Neuronal stem cell (in vitro differentiated cells): ENCODE measurements around the gene IST1.

Experiments used
- DNase-seq: peaks from one replicate; pipeline ENCODE4 v3.0.0-alpha.2; 2013; ENCODE audit warnings: low spot score
- H2AFZ ChIP-seq: one replicate; pipeline ENCODE4 v1.6.1; 2013; ENCODE audit warnings: mild to moderate bottlenecking, low read length, inconsistent platforms
- H2AK5ac ChIP-seq: 2 replicates; pipeline ENCODE4 v1.6.1; 2013; ENCODE audit warnings: low read depth, mild to moderate bottlenecking, inconsistent platforms, low read length, moderate library complexity, mixed read lengths
- H2BK120ac ChIP-seq: 2 replicates; pipeline ENCODE4 v1.6.1; 2013; ENCODE audit warnings: low read depth, mild to moderate bottlenecking, inconsistent platforms, low read length, moderate library complexity, mixed read lengths
- H2BK12ac ChIP-seq: one replicate; pipeline ENCODE4 v1.6.1; 2013; ENCODE audit warnings: low read length, inconsistent platforms
- H2BK15ac ChIP-seq: 2 replicates; pipeline ENCODE4 v1.6.1; 2013; ENCODE audit warnings: mild to moderate bottlenecking, low read length, inconsistent platforms, mixed read lengths
- H2BK5ac ChIP-seq: one replicate; pipeline ENCODE4 v1.6.1; 2013; ENCODE audit warnings: inconsistent platforms, mild to moderate bottlenecking, low read length, moderate library complexity
- H3K14ac ChIP-seq: one replicate; pipeline ENCODE4 v1.6.1; 2013; ENCODE audit warnings: low read length, inconsistent platforms
- H3K18ac ChIP-seq: 2 replicates; pipeline ENCODE4 v1.6.1; 2013; ENCODE audit warnings: low read length, inconsistent platforms
- H3K23ac ChIP-seq: 2 replicates; pipeline ENCODE4 v1.6.1; 2013; ENCODE audit warnings: low read depth, mild to moderate bottlenecking, mixed read lengths, low read length, inconsistent platforms; ENCODE audit not compliant: poor library complexity
- H3K27ac ChIP-seq: replicated peaks from 3 replicates; pipeline ENCODE4 v1.5.1; 2013; ENCODE audit warnings: low read length, inconsistent platforms
- H3K27me3 ChIP-seq, 3 experiments: 2 replicates each; pipeline ENCODE4 v1.6.1; 2013; ENCODE audit warnings: low read length in 3 of 3, mild to moderate bottlenecking in 2 of 3, inconsistent platforms in 1 of 3, low read depth in 1 of 3, mixed read lengths in 1 of 3, moderate library complexity in 1 of 3; ENCODE audit not compliant: control insufficient read depth in 3 of 3, insufficient read depth in 3 of 3
- H3K36me3 ChIP-seq, 2 donors: replicated peaks in 1 of 2; 2 replicates each; pipeline ENCODE4 v1.6.1; 2013; ENCODE audit warnings: low read length in 2 of 2; ENCODE audit not compliant: control insufficient read depth in 2 of 2, insufficient read depth in 2 of 2
- H3K4ac ChIP-seq: 2 replicates; pipeline ENCODE4 v1.6.1; 2013; ENCODE audit warnings: inconsistent platforms, mild to moderate bottlenecking, low read length, moderate library complexity
- H3K4me1 ChIP-seq, 2 donors: 1 replicate in 1 of 2; 2 replicates in 1 of 2; pipeline ENCODE4 v1.6.1; 2013; ENCODE audit warnings: low read length in 2 of 2, low read depth in 1 of 2; ENCODE audit not compliant: control insufficient read depth in 2 of 2, insufficient read depth in 1 of 2
- H3K4me2 ChIP-seq: one replicate; pipeline ENCODE4 v1.6.1; 2013; ENCODE audit warnings: mild to moderate bottlenecking, low read length, inconsistent platforms; ENCODE audit not compliant: insufficient read depth, poor library complexity, severe bottlenecking
- H3K4me3 ChIP-seq, 2 donors: 2 replicates each; pipeline ENCODE4 v1.5.1; 2013; ENCODE audit warnings: low read length in 2 of 2, mild to moderate bottlenecking in 2 of 2, inconsistent platforms in 1 of 2, moderate library complexity in 1 of 2
- H3K79me1 ChIP-seq: one replicate; pipeline ENCODE4 v1.6.1; 2013; ENCODE audit warnings: low read depth, mild to moderate bottlenecking, inconsistent platforms, low read length, moderate library complexity
- H3K9ac ChIP-seq: one replicate; pipeline ENCODE4 v1.6.1; 2013; ENCODE audit warnings: mild to moderate bottlenecking, low read depth, low read length, inconsistent platforms; ENCODE audit not compliant: poor library complexity
- H3K9me3 ChIP-seq, 2 donors: replicated peaks in 1 of 2; 2 replicates each; pipeline versions ENCODE3 to v1.6.1; 2013; ENCODE audit warnings: low read length in 2 of 2, mild to moderate bottlenecking in 2 of 2, inconsistent platforms in 1 of 2, low read depth in 1 of 2, mixed read lengths in 1 of 2, moderate library complexity in 1 of 2; ENCODE audit not compliant: control insufficient read depth in 2 of 2, insufficient read depth in 1 of 2
- H4K8ac ChIP-seq: one replicate; pipeline ENCODE4 v1.6.1; 2013; ENCODE audit warnings: low read depth, mild to moderate bottlenecking, inconsistent platforms, low read length, moderate library complexity
- H4K91ac ChIP-seq: one replicate; pipeline ENCODE4 v1.6.1; 2013; ENCODE audit warnings: low read length, low read depth, mild to moderate bottlenecking, inconsistent platforms; ENCODE audit not compliant: poor library complexity
- WGBS, 2 donors: extraction: QIAGEN DNeasy Blood & Tissue Kit; methylation state at CpG; one replicate each; pipeline ENCODE4 v1.1.7; 2013; ENCODE audit warnings: missing lambda C conversion rate in 2 of 2, mixed read lengths in 1 of 2; ENCODE audit not compliant: insufficient read length in 2 of 2, insufficient replicate concordance in 1 of 2; ENCODE audit errors: extremely low coverage in 2 of 2; 5-methylcytosine and 5-hydroxymethylcytosine counted together

Gene IST1

DNA sequence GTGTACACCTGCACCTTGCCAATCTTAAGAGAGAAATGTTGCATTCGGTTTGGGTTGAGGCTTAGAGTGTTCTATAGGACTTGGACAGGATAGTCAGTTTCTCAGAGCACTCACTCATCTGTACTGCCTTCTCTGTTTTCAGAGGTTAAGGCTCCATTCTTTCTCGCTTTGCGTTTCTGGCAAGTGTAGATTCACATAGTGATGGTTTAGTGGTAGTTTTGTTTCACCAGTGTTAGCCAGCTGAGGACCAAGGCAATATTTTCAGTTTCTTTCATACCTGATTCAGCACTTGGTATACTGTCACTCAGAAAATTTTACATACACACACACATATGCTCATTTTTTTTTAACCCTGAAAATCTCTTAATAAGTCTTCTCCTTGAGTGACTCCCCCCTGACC, 48.2 kb upstream of the IST1 start:
- H2AK5ac ChIP-seq: no peak overlapping the region
- no peak overlapping the region for H3K4ac ChIP-seq
- no peak for DNase-seq
- no peak overlapping the region for H3K4me2 ChIP-seq
- no peak overlapping the region for H3K18ac ChIP-seq
- peaks cover 8% of the 10 kb centered on the region for H3K79me1 ChIP-seq
- no peak overlapping the region for H3K23ac ChIP-seq
- H2AFZ ChIP-seq: no peak overlapping the region
- H3K4me1 ChIP-seq: peaks cover 6 to 7% of the 10 kb centered on the region in 2 donors
- no peak overlapping the region for H2BK120ac ChIP-seq
- no peak overlapping the region for H2BK12ac ChIP-seq
- peak overlapping the region in 1 of 2 donors; percentile 67 for H3K4me3 ChIP-seq
- peaks cover 29 to 45% of the 10 kb centered on the region in 2 donors for H3K36me3 ChIP-seq
- no peak overlapping the region for H3K14ac ChIP-seq
- H3K27ac ChIP-seq: no peak overlapping the region
- no peaks in the 10 kb centered on the region for H3K9me3 ChIP-seq
- H3K27me3 ChIP-seq: no peaks in the 10 kb centered on the region
- H4K91ac ChIP-seq: no peak overlapping the region
- no peak overlapping the region for H2BK5ac ChIP-seq
- H2BK15ac ChIP-seq: no peak overlapping the region
- H4K8ac ChIP-seq: no peak overlapping the region
- no CpG with 5 or more reads among the region's 3 CpGs for WGBS, 2 donors
- H3K9ac ChIP-seq: no peak overlapping the region

DNA sequence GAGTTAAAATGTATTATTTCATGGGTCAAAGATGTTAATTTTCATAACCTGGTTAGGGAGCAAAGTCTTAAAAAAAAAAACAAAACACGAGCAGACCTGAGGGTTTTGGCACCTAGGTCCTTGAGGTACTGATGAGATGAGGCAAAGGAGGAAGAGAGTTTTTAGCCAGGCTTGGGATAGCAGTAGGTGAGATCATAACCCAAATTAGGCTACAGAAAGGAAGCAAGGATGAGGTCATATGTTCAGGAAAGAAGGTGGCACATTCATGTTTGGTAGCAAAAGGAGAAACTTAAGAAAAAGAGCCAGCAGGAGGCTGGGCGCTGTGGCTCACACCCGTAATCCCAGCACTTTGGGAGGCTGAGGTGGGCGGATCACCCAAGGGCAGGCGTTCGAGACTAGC, 46.7 kb upstream of the IST1 start:
- no peak overlapping the region for H2BK12ac ChIP-seq
- H3K9me3 ChIP-seq: no peaks in the 10 kb centered on the region
- no peak overlapping the region for H2BK120ac ChIP-seq
- H2BK5ac ChIP-seq: no peak overlapping the region
- H3K36me3 ChIP-seq: peaks cover 32 to 61% of the 10 kb centered on the region in 2 donors
- H3K4me2 ChIP-seq: no peak overlapping the region
- no peak overlapping the region for H2BK15ac ChIP-seq
- no peak overlapping the region for H3K4ac ChIP-seq
- H3K9ac ChIP-seq: no peak overlapping the region
- WGBS, 2 donors: no CpG with 5 or more reads among the region's 6 CpGs
- peaks cover 6 to 7% of the 10 kb centered on the region in 2 donors for H3K4me1 ChIP-seq
- no peak overlapping the region for H3K27ac ChIP-seq
- no peak overlapping the region for H2AFZ ChIP-seq
- H3K18ac ChIP-seq: no peak overlapping the region
- H3K23ac ChIP-seq: no peak overlapping the region
- H3K14ac ChIP-seq: no peak overlapping the region
- peaks cover 8% of the 10 kb centered on the region for H3K79me1 ChIP-seq
- no peak for DNase-seq
- no peak overlapping the region for H2AK5ac ChIP-seq
- no peaks in the 10 kb centered on the region for H3K27me3 ChIP-seq
- no peak overlapping the region for H4K91ac ChIP-seq
- H4K8ac ChIP-seq: no peak overlapping the region
- H3K4me3 ChIP-seq: no peak overlapping the region

DNA sequence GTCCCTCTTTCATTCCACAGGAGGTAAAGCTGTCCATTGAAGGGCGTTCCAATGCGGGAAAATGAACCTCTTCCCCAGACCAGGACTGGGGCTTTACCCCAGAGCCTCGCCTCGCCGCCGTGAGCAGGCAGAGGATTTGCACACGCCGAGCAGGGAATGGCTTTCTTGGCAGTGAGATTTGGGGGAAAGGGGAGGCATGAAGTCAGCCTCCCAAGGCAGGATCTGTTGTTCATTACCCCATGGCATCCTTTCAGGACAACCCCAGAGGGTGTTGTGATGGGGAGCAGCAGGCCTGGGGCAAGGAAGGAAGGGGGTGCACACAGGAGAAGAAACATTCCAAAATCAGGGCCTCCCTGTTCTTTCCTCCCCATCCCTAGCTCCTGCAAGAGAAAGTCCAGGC, 43.6 kb upstream of the IST1 start:
- Histone ChIP-seq H3K4me3 (no peak overlapping the region), H2BK120ac (no peak overlapping the region), H3K36me3 (peaks cover 32 to 92% of the 10 kb centered on the region in 2 donors), H3K9me3 (no peaks in the 10 kb centered on the region), H4K91ac (no peak overlapping the region), H3K23ac (no peak overlapping the region), H3K4me2 (no peak overlapping the region), H3K4me1 (peaks cover 3 to 5% of the 10 kb centered on the region in 2 donors), H4K8ac (no peak overlapping the region), H2AK5ac (no peak overlapping the region), H2BK15ac (no peak overlapping the region), H2BK5ac (no peak overlapping the region), H2AFZ (no peak overlapping the region), H3K27me3 (no peaks in the 10 kb centered on the region), H3K4ac (no peak overlapping the region), H3K18ac (no peak overlapping the region), H3K14ac (no peak overlapping the region), H3K27ac (no peak overlapping the region), H3K9ac (no peak overlapping the region), H3K79me1 (no peaks in the 10 kb centered on the region), H2BK12ac (no peak overlapping the region)
- no peak for DNase-seq
- WGBS, 2 donors: no CpG with 5 or more reads among the region's 8 CpGs

DNA sequence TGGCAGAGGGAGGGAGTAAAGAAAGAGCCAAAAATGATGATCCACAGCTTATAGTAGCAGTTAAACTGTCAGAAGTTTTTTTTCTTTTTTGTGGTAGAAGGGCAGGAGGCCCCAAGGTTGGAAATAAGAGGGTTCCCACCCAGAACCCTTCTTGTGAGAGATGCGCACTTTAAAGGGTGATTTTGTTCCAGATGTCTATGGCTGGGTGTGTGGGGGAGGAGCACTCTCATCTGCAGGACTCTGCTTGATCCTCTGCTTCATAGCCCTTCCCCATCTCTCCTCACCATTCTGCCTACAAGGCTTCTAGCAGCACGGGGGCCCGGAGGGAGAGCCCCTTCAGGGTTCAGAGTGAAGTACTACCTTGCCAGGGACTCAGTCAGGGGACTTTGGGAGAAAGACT, 43.2 kb upstream of the IST1 start:
- no CpG with 5 or more reads among the region's 3 CpGs for WGBS, 2 donors
- H3K23ac ChIP-seq: no peak overlapping the region
- H4K8ac ChIP-seq: no peak overlapping the region
- no peak overlapping the region for H3K4me3 ChIP-seq
- H3K14ac ChIP-seq: no peak overlapping the region
- H3K79me1 ChIP-seq: no peaks in the 10 kb centered on the region
- H3K27ac ChIP-seq: no peak overlapping the region
- no peak overlapping the region for H3K4me2 ChIP-seq
- no peaks in the 10 kb centered on the region for H3K9me3 ChIP-seq
- no peak overlapping the region for H3K4ac ChIP-seq
- H3K18ac ChIP-seq: no peak overlapping the region
- H3K4me1 ChIP-seq: peaks cover 0 to under 1% of the 10 kb centered on the region in 2 donors
- H3K36me3 ChIP-seq: peaks cover 32 to 96% of the 10 kb centered on the region in 2 donors
- H3K27me3 ChIP-seq: no peaks in the 10 kb centered on the region
- no peak overlapping the region for H2AFZ ChIP-seq
- H2BK15ac ChIP-seq: no peak overlapping the region
- H2BK120ac ChIP-seq: no peak overlapping the region
- no peak overlapping the region for H3K9ac ChIP-seq
- H2BK12ac ChIP-seq: no peak overlapping the region
- DNase-seq: no peak
- no peak overlapping the region for H2AK5ac ChIP-seq
- no peak overlapping the region for H2BK5ac ChIP-seq
- no peak overlapping the region for H4K91ac ChIP-seq
